ENCODE results near the gene NPIPB6.
"Not testable (repeated sequence)": the region's sequence is repeated elsewhere in the genome, so short reads cannot be mapped to it uniquely, and the experiment has no call there.

NPIPB6 gene

GRCh38 chr16:28335678-28336077 is 27.6 kb downstream of the NPIPB6 start:
- not testable (repeated sequence) for H3K4me3 Mint-ChIP-seq; H3K27ac Mint-ChIP-seq; H3K9me3 Mint-ChIP-seq; ATAC-seq (replicated peaks); DNase-seq; H3K27me3 Mint-ChIP-seq; H3K4me1 Mint-ChIP-seq; H3K36me3 Mint-ChIP-seq

- H3K27ac Mint-ChIP-seq; H3K27me3 Mint-ChIP-seq; H3K4me3 Mint-ChIP-seq; ATAC-seq (replicated peaks); H3K4me1 Mint-ChIP-seq; H3K36me3 Mint-ChIP-seq; DNase-seq; H3K9me3 Mint-ChIP-seq: not testable (repeated sequence)
Measured at GRCh38 chr16:28332632-28333031, 30.7 kb downstream of the NPIPB6 start.

DNA sequence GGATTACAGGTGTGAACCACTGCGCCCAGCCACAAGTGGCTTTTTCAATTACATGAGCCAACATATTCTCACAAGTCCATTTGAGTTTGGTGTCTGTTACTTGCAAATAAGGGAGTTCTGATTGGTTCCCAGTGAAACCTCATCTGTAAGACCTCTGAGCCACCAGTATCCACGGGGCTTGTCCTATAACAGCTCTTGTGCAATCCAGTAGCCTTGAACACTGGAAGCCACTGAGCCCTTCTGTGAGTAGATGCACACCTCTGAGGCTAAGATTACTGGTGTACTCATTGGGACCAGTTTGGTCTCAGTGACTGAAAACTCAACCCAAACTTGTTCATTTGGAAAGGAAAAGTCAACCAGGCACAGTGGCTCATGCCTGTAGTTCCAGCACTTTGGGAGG is 32.3 kb downstream of the NPIPB6 start:
- not testable (repeated sequence) for H3K4me1 Mint-ChIP-seq; H3K36me3 Mint-ChIP-seq; H3K4me3 Mint-ChIP-seq; DNase-seq; H3K27ac Mint-ChIP-seq; H3K9me3 Mint-ChIP-seq; H3K27me3 Mint-ChIP-seq; ATAC-seq (replicated peaks)

GRCh38 chr16:28330232-28330631 is 33.1 kb downstream of the NPIPB6 start:
- H3K4me3 Mint-ChIP-seq, H3K4me1 Mint-ChIP-seq, H3K27me3 Mint-ChIP-seq, H3K36me3 Mint-ChIP-seq, H3K27ac Mint-ChIP-seq, H3K9me3 Mint-ChIP-seq, DNase-seq: not testable (repeated sequence)
- ATAC-seq (replicated peaks), result peak; percentile 45 to 48

DNA sequence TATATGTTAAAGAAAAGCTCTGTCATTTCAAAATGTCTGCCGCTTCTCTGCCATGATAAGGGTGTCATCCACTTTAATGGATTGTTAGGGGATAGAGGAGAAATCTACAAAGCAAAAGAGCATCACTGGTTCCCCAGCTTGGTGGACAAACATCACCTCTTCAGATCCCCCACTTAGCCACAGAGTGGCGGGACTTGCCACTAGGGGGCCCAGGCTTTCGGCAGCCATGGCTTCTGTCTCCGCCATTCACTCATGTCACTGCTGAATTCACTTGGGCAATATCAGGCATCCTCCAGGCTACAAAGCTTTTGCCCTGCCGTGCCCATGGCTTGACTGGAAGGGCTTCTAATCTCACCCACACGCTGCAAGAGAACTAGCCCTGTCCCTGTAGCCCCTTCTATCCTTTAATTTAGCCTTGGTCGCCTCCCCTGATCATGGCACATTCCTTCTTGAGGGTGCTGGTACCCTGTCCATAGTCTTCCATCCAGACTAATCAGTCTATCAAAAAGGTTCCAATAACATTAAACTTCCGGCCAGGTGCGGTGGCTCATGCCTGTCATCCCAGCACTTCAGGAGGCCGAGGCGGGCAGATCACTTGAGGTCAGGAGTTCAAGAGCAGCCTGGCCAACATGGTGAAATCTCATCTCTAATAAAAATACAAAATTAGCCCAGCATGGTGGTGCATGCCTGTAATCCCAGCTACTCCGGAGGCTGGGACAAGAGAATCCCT is 36.3 kb downstream of the NPIPB6 start:
- H3K9me3 Mint-ChIP-seq, result no peaks in the 10 kb centered on the region
- no peak overlapping the region for H3K4me3 Mint-ChIP-seq
- DNase-seq, result peak; percentile 61
- no peaks in the 10 kb centered on the region for H3K27me3 Mint-ChIP-seq
- peak; percentile 93 to 96 for ATAC-seq (replicated peaks)
- H3K4me1 Mint-ChIP-seq, result peaks cover 6 to 7% of the 10 kb centered on the region in 2 donors
- H3K27ac Mint-ChIP-seq, result no peak overlapping the region
- no peaks in the 10 kb centered on the region for H3K36me3 Mint-ChIP-seq

DNA sequence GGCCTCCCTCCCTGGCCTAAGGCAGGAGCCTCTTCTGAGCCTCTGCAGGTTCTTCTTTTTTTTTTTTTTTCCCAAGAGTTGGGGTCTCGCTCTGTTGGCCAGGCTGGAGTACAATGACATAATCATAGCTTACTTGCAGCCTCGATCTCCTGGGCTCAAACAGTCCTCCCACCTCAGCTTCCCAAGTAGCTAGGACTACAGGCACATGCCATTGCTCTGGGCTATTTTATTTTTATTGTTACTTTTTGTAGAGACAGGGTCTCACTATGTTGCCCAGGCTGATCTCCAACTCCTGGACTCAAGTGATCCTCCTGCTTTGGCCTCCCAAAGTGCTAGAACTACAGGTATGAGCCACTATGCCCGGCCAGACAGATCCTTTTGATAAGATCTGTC is 38.4 kb downstream of the NPIPB6 start:
- Mint-ChIP-seq H3K4me3 (no peak overlapping the region), H3K36me3 (no peaks in the 10 kb centered on the region), H3K9me3 (no peaks in the 10 kb centered on the region), H3K27me3 (no peaks in the 10 kb centered on the region), H3K4me1 (peaks cover 9 to 13% of the 10 kb centered on the region in 2 donors), H3K27ac (no peak overlapping the region)
- no peak for ATAC-seq (replicated peaks)
- DNase-seq, result no peak

- Mint-ChIP-seq H3K4me1 (peaks cover 9 to 13% of the 10 kb centered on the region in 2 donors), H3K4me3 (no peak overlapping the region), H3K27ac (no peak overlapping the region), H3K9me3 (no peaks in the 10 kb centered on the region), H3K27me3 (no peaks in the 10 kb centered on the region), H3K36me3 (no peaks in the 10 kb centered on the region)
- ATAC-seq (replicated peaks) (no peak), DNase-seq (no peak)
Measured at GRCh38 chr16:28324235-28324886, 38.9 kb downstream of the NPIPB6 start.

DNA sequence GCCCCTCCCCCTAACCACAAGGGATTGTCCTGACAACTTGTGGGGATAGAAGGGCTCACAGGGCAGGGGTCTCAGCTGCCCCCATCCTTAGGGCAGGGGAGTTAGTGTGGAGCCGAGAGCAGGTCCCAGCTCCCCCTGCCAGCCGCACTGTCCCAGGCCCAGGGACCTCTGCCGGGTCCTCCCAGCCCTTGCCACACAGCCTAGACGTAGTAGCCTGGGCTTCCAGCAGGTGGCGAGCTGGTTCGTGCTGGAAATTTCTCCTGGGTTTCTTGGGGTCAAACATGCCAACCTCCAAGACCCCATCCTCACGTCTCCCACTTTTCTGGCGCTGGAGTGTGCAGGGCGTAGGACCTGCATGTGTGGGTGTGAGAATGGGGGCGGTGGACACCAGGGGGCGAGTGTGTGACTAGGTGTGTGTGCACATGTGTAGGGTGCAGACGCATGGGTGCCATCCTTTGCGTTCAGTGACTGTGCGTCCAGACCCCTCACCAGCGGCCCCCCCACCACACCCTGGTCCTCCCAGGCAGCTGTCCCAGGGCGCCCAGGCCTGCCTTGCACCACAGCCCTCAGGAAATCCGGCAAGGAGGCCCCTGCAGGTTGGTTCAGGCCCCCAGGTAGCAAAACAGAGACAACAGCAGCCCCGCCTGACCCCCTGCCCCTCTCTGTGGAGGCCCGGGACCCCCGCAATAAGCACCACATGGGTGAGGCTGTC is 41.5 kb downstream of the NPIPB6 start:
- Mint-ChIP-seq H3K36me3 (no peaks in the 10 kb centered on the region), H3K27ac (no peak overlapping the region), H3K9me3 (no peaks in the 10 kb centered on the region), H3K27me3 (no peaks in the 10 kb centered on the region), H3K4me3 (no peak overlapping the region), H3K4me1 (peaks cover 7 to 11% of the 10 kb centered on the region in 2 donors)
- DNase-seq, result peak; percentile 26
- peak; percentile 76 to 82 for ATAC-seq (replicated peaks)

GRCh38 chr16:28320741-28321140 is 42.6 kb downstream of the NPIPB6 start:
- no peak overlapping the region for H3K27ac Mint-ChIP-seq
- H3K4me1 Mint-ChIP-seq, result peaks cover 6 to 12% of the 10 kb centered on the region in 2 donors
- DNase-seq (no peak), ATAC-seq (replicated peaks) (no peak)
- H3K9me3 Mint-ChIP-seq, result no peaks in the 10 kb centered on the region
- H3K27me3 Mint-ChIP-seq, result no peaks in the 10 kb centered on the region
- no peaks in the 10 kb centered on the region for H3K36me3 Mint-ChIP-seq
- no peak overlapping the region for H3K4me3 Mint-ChIP-seq

DNA sequence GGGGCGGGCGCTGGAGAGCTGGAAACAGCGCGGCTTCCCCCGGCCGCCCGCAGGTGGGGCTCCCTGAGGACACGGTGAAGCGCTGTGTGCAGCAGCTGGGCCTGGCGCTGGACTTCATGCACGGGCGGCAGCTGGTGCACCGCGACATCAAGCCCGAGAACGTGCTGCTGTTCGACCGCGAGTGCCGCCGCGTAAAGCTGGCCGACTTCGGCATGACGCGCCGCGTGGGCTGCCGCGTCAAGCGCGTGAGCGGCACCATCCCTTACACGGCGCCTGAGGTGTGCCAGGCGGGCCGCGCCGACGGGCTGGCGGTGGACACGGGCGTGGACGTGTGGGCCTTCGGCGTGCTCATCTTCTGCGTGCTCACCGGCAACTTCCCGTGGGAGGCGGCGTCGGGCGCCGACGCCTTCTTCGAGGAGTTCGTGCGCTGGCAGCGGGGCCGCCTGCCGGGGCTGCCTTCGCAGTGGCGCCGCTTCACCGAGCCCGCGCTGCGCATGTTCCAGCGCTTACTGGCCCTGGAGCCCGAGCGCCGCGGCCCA is 43.2 kb downstream of the NPIPB6 start:
- ATAC-seq (replicated peaks) (no peak), DNase-seq (no peak)
- Mint-ChIP-seq H3K36me3 (no peaks in the 10 kb centered on the region), H3K27me3 (no peaks in the 10 kb centered on the region), H3K9me3 (no peaks in the 10 kb centered on the region), H3K4me1 (peaks cover 6 to 12% of the 10 kb centered on the region in 2 donors), H3K4me3 (no peak overlapping the region), H3K27ac (no peak overlapping the region)

- Mint-ChIP-seq H3K36me3 (no peaks in the 10 kb centered on the region), H3K9me3 (no peaks in the 10 kb centered on the region), H3K27me3 (peaks cover 2 to 4% of the 10 kb centered on the region in 2 donors), H3K4me1 (peaks cover 6 to 12% of the 10 kb centered on the region in 2 donors), H3K27ac (no peak overlapping the region), H3K4me3 (no peak overlapping the region)
- ATAC-seq (replicated peaks) (no peak), DNase-seq (no peak)
Measured at GRCh38 chr16:28319476-28320022, 43.8 kb downstream of the NPIPB6 start.

DNA sequence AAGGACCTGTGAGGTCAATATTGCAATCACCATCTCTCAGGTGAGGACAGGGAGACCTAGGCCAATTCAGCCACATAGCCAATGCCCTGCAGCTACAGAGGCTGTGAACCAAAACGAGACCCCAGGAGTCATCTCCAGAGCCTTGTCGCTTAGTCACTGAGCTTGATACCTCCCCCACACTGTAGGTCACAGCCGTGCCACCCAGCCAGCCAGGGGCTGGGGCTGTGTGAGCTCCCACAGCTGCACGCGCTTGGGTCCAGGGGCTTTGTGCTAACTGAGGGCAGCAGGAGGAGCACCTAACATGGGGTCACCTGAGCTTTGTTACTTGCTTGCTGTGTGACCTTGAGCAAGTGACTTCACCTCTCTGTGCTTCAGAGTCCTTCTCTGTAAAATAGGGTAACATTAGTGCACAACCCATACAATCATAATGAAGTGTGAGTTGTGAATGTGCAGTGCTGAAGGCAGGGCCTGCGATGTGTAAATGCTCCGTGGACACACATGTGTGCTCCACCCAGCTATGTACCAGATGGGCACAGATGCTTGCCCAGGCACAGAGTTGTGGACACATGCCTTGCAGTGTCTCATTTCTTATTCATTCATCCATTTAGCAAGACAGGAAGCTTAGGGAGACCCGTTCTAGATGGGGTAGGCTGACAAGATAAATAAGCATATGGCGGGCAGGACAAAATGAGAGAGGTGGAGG is 45.1 kb downstream of the NPIPB6 start:
- Mint-ChIP-seq H3K9me3 (no peaks in the 10 kb centered on the region), H3K27ac (no peak overlapping the region), H3K36me3 (no peaks in the 10 kb centered on the region), H3K27me3 (peaks cover 4 to 7% of the 10 kb centered on the region in 2 donors), H3K4me3 (no peak overlapping the region), H3K4me1 (peaks cover 6 to 12% of the 10 kb centered on the region in 2 donors)
- DNase-seq (no peak), ATAC-seq (replicated peaks) (no peak)

GRCh38 chr16:28317040-28317880 is 46.0 kb downstream of the NPIPB6 start:
- H3K36me3 Mint-ChIP-seq, result no peaks in the 10 kb centered on the region
- no peak overlapping the region for H3K4me3 Mint-ChIP-seq
- DNase-seq (peak; percentile 51), ATAC-seq (replicated peaks) (peak; percentile 81 to 83)
- peaks cover 4 to 7% of the 10 kb centered on the region in 2 donors for H3K27me3 Mint-ChIP-seq
- no peak overlapping the region for H3K27ac Mint-ChIP-seq
- H3K4me1 Mint-ChIP-seq, result peaks cover 4 to 12% of the 10 kb centered on the region in 2 donors
- H3K9me3 Mint-ChIP-seq, result no peaks in the 10 kb centered on the region

Data from stimulated activated naive B cell treated with anti-CD40 and anti-IgM and Interleukin-4, amounts not matched to agents 10 μg/mL and 1 μg/mL and 100 μg/mL, for 72 hours (primary cell).